Endothelial cell of umbilical vein (primary cell): ENCODE results near the gene FBXO10. TPM values are rescaled to one million over a fixed set of nuclear protein-coding genes. Genes with fewer than 3 reads are reported as not detected.

ENCODE experiments used
- BruUV-seq: library from RNA; stranded (reverse); fragments of 400-500 nt; replicated peaks from 2 replicates; lab custom pipeline; 2021; lab: Mats Ljungman, UMichigan
- CTCF ChIA-PET: fragments of 300-600, 350-600 bp; sonication (Branson Sonifier 250); formaldehyde crosslinking; loops from one replicate; lab custom pipeline; 2021; ENCODE audit warnings: antibody characterized with exemption, inconsistent platforms; lab: Charles Lee
- POLR2A ChIA-PET: fragments of 300-600, 350-600 bp; sonication (Branson Sonifier 250); formaldehyde crosslinking; loops from one replicate; lab custom pipeline; 2021; ENCODE audit warnings: antibody characterized with exemption, inconsistent platforms; lab: Charles Lee
- DNase-seq: peaks from one replicate; pipeline ENCODE4 v3.0.0-alpha.2; 2011; ENCODE audit warnings: low read depth, low spot score
- FAIRE-seq: peaks from 2 replicates; lab custom pipeline; 2011; peaks lifted over from hg19 to GRCh38; lab: Jason Lieb, UNC
- H2AFZ ChIP-seq: 2 replicates; pipeline ENCODE4 v1.6.0; 2012; ENCODE audit warnings: low read depth, low read length, control low read depth, inconsistent platforms
- H3K27ac ChIP-seq: 2 replicates; pipeline ENCODE4 v1.5.1; 2011; ENCODE audit warnings: low read depth, mild to moderate bottlenecking, control low read depth, low read length, moderate library complexity; ENCODE audit not compliant: insufficient read depth
- H3K27me3 ChIP-seq, 2 experiments: 2 replicates each; pipeline versions ENCODE4 v1.6.0 to v1.6.1; 2011; ENCODE audit warnings: low read length in 2 of 2, mixed read lengths in 1 of 2; ENCODE audit not compliant: control insufficient read depth in 2 of 2, insufficient read depth in 2 of 2
- H3K36me3 ChIP-seq, 2 experiments: 2 replicates in 1 of 2; 3 replicates in 1 of 2; pipeline ENCODE4 v1.5.1; 2011; ENCODE audit warnings: low read length in 2 of 2, mild to moderate bottlenecking in 1 of 2, moderate library complexity in 1 of 2; ENCODE audit not compliant: control insufficient read depth in 2 of 2, insufficient read depth in 2 of 2; ENCODE audit errors: extremely low read depth in 1 of 2
- H3K4me1 ChIP-seq: 3 replicates; pipeline ENCODE4 v1.5.1; 2011; ENCODE audit warnings: mild to moderate bottlenecking, low read length; ENCODE audit not compliant: control insufficient read depth, insufficient read depth; ENCODE audit errors: extremely low read depth
- H3K4me2 ChIP-seq: 2 replicates; pipeline ENCODE4 v1.6.1; 2011; ENCODE audit warnings: low read length, control low read depth, mixed read lengths; ENCODE audit not compliant: insufficient read depth
- H3K4me3 ChIP-seq, 3 experiments: fragments of 200-600 bp in 1 of 3; sonication (generic), shearing (Covaris generic) in 1 of 3; replicated peaks in 1 of 3; 2 replicates each; pipeline ENCODE4 v1.5.1; 2011 to 2016; ENCODE audit warnings: control low read depth in 3 of 3, low read length in 3 of 3, mild to moderate bottlenecking in 2 of 3, inconsistent platforms in 1 of 3, low read depth in 1 of 3, moderate library complexity in 1 of 3; ENCODE audit not compliant: insufficient read depth in 1 of 3
- H3K79me2 ChIP-seq: 2 replicates; pipeline ENCODE4 v1.6.0; 2012; ENCODE audit warnings: low read length, inconsistent platforms; ENCODE audit not compliant: control insufficient read depth, insufficient read depth
- H3K9ac ChIP-seq: replicated peaks from 2 replicates; pipeline ENCODE3; 2011; ENCODE audit warnings: low read length, control low read depth; ENCODE audit not compliant: insufficient read depth; ENCODE audit errors: extremely low read depth
- H3K9me1 ChIP-seq: replicated peaks from 3 replicates; pipeline ENCODE4 v1.6.0; 2011; ENCODE audit warnings: mild to moderate bottlenecking, low read length; ENCODE audit not compliant: control insufficient read depth, insufficient read depth; ENCODE audit errors: extremely low read depth
- H3K9me3 ChIP-seq: replicated peaks from 2 replicates; pipeline ENCODE4 v1.5.1; 2012; ENCODE audit warnings: low read length, inconsistent platforms; ENCODE audit not compliant: control insufficient read depth, insufficient read depth
- H4K20me1 ChIP-seq: replicated peaks from 2 replicates; pipeline ENCODE3; 2011; ENCODE audit warnings: mild to moderate bottlenecking, low read length; ENCODE audit not compliant: control insufficient read depth, insufficient read depth; ENCODE audit errors: extremely low read depth
- EZH2 ChIP-seq: IDR thresholded peaks from 2 replicates; pipeline ENCODE4 v1.6.1; 2012; ENCODE audit warnings: borderline replicate concordance, low read depth, mild to moderate bottlenecking, moderate library complexity, low read length, inconsistent platforms; ENCODE audit not compliant: severe bottlenecking
- MYC ChIP-seq: IDR thresholded peaks from one replicate; pipeline ENCODE4 v1.6.1; 2011; ENCODE audit warnings: mild to moderate bottlenecking, low read depth, low read length
- POLR2A ChIP-seq: IDR thresholded peaks from 2 replicates; pipeline ENCODE4 v1.6.1; 2012; ENCODE audit warnings: low read depth, mild to moderate bottlenecking, control low read depth, low read length
- POLR2AphosphoS5 ChIP-seq: IDR thresholded peaks from 2 replicates; pipeline ENCODE4 v1.6.1; 2012; ENCODE audit warnings: low read depth, mild to moderate bottlenecking, control low read depth, low read length, moderate library complexity; ENCODE audit not compliant: insufficient read depth
- dilution Hi-C: fragments of 300-500 bp; cut with MboI; formaldehyde crosslinking; loops from one replicate; pipeline ENCODE4 v1.15.0; 2019; ENCODE audit warnings: low sequenced_read_pairs; ENCODE audit not compliant: extremely low pct_ligation_motif_present
- intact Hi-C: fragments of 100-400 bp; cut with micrococcal nuclease; formaldehyde crosslinking; loops from one replicate; pipeline ENCODE4 v1.10.0; 2022
- polyA plus RNA-seq, 4 experiments: library from polyadenylated mRNA; depleted of rRNA in 3 of 4; stranded (reverse) in 3 of 4; unstranded in 1 of 4; fragments of >200 nt; gene quantifications; 2 replicates each; pipeline versions ENCODE4 v1.2.1 to v1.2.3, GENCODE V29; 2011 to 2012; ENCODE audit warnings: missing spikeins in 1 of 4
- total RNA-seq: library from RNA; stranded (reverse); gene quantifications from 2 replicates; pipeline ENCODE4 v1.2.3, GENCODE V29; 2021
- TF ChIP-seq, protein P1 (sequence below), 2 donors: IDR thresholded peaks; 1 replicate in 1 of 2; 2 replicates in 1 of 2; pipeline ENCODE4 v1.5.1; 2011; ENCODE audit warnings: low read length in 2 of 2, mild to moderate bottlenecking in 2 of 2, moderate library complexity in 2 of 2, control low read depth in 1 of 2, inconsistent platforms in 1 of 2, low read depth in 1 of 2; ENCODE audit not compliant: insufficient read depth in 1 of 2; ENCODE audit errors: extremely low read depth in 1 of 2
- TF ChIP-seq, protein P2 (sequence below): IDR thresholded peaks from 2 replicates; pipeline ENCODE4 v1.6.1; 2011; ENCODE audit not compliant: insufficient read depth, insufficient read length

FBXO10 gene
- total and polyA plus RNA-seq, 2 donors (not counting 3 experiments of a cell fraction or from before 2014, with no cell fraction given) = 11.8 to 14.4 TPM

DNA sequence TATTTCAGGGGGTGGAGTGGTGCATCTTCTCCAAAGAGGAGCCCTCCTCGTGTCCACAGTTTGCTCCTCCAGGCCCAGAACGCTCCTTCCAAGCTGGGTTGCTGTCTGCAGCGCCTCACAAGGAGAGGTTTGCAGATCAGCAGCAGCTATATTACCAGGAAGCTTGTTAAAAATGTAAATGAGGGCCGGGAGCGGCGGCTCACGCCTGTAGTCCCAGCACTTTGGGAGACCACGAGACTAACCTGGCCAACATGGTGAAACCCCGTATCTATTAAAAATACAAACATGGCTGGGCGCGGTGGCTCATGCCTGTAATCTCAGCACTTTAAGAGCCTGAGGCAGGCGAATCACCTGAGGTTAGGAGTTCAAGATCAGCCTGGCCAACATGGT is 49.6 kb upstream of the FBXO10 start:
- TF ChIP-seq, protein P1, sequence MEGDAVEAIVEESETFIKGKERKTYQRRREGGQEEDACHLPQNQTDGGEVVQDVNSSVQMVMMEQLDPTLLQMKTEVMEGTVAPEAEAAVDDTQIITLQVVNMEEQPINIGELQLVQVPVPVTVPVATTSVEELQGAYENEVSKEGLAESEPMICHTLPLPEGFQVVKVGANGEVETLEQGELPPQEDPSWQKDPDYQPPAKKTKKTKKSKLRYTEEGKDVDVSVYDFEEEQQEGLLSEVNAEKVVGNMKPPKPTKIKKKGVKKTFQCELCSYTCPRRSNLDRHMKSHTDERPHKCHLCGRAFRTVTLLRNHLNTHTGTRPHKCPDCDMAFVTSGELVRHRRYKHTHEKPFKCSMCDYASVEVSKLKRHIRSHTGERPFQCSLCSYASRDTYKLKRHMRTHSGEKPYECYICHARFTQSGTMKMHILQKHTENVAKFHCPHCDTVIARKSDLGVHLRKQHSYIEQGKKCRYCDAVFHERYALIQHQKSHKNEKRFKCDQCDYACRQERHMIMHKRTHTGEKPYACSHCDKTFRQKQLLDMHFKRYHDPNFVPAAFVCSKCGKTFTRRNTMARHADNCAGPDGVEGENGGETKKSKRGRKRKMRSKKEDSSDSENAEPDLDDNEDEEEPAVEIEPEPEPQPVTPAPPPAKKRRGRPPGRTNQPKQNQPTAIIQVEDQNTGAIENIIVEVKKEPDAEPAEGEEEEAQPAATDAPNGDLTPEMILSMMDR (IDR thresholded peaks at IDR 0.05; ENCODE audit: extremely low read depth in 1 of 2, insufficient read depth in 1 of 2, low read depth in 1 of 2, low read length in 2 of 2) = no peak
- TF ChIP-seq POLR2AphosphoS5 (no peak), POLR2A (no peak), MYC (no peak)
- POLR2A ChIA-PET = no interaction called here
- CTCF ChIA-PET = interaction anchor here (1.0 kb wide), 1 partner anchor 8 kb away, joined by 4 read pairs; no protein-coding TSS in a partner anchor
- Histone ChIP-seq H3K4me2 (no peak overlapping the region), H3K4me1 (no peaks in the 10 kb centered on the region), H2AFZ (no peak overlapping the region), H3K27ac (no peak overlapping the region), H3K9ac (no peak overlapping the region), H3K4me3 (no peak overlapping the region), H3K9me3 (no peaks in the 10 kb centered on the region), H3K36me3 (no peaks in the 10 kb centered on the region), H3K27me3 (peaks cover 7 to 8% of the 10 kb centered on the region in 2 experiments), H4K20me1 (no peaks in the 10 kb centered on the region), H3K9me1 (no peaks in the 10 kb centered on the region), H3K79me2 (no peaks in the 10 kb centered on the region)
- no TSS peak for BruUV-seq
- dilution Hi-C loops = no loop called here
- DNase-seq (no peak), FAIRE-seq (no peak)
- intact Hi-C loops = no loop called here

GRCh38 chr9:37625036-37625757 is 49.0 kb upstream of the FBXO10 start:
- intact Hi-C loops (no loop called here), dilution Hi-C loops (no loop called here)
- Histone ChIP-seq H3K4me1 (no peaks in the 10 kb centered on the region), H3K27me3 (peaks cover 7 to 8% of the 10 kb centered on the region in 2 experiments), H3K4me2 (no peak overlapping the region), H3K79me2 (no peaks in the 10 kb centered on the region), H3K9ac (no peak overlapping the region), H4K20me1 (no peaks in the 10 kb centered on the region), H3K4me3 (no peak overlapping the region), H3K27ac (no peak overlapping the region), H3K36me3 (no peaks in the 10 kb centered on the region), H3K9me1 (no peaks in the 10 kb centered on the region), H3K9me3 (no peaks in the 10 kb centered on the region), H2AFZ (no peak overlapping the region)
- ChIA-PET CTCF (interaction anchor here (1.0 to 1.5 kb wide), 2 partner anchors 9 to 14 kb away, joined by 4 read pairs; no protein-coding TSS in a partner anchor), POLR2A (no interaction called here)
- FAIRE-seq = no peak
- no TSS peak for BruUV-seq
- no peak for TF ChIP-seq EZH2
- TF ChIP-seq, protein P2, sequence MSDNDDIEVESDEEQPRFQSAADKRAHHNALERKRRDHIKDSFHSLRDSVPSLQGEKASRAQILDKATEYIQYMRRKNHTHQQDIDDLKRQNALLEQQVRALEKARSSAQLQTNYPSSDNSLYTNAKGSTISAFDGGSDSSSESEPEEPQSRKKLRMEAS = no peak
- DNase-seq = no peak
